ENCODE data around the gene UQCRQ. TPM values are rescaled to one million over a fixed set of nuclear protein-coding genes. Genes with fewer than 3 reads are reported as not detected.

UQCRQ gene
- total and polyA plus RNA-seq, 2 donors from 2014 or later: 306 to 1,158 TPM

GRCh38 chr5:132884548-132884947, 18.1 kb downstream of the UQCRQ start:
- H3K4me1 ChIP-seq (ENCODE audit: control insufficient read depth in 2 of 3, insufficient read depth in 2 of 3, low read depth in 1 of 3, low read length in 3 of 3): no peaks in the 10 kb centered on the region
- no peak for TF ChIP-seq CTCF (IDR thresholded peaks at IDR 0.05; ENCODE audit: borderline replicate concordance, extremely low read depth, insufficient read depth)
- DNase-seq: no peak
- no peak overlapping the region for H3K9ac ChIP-seq (ENCODE audit: low read length in 3 of 3)
- H3K36me3 ChIP-seq (ENCODE audit: control insufficient read depth in 2 of 3, insufficient read depth in 3 of 3, low read length in 3 of 3): peaks cover 25 to 54% (median 39%) of the 10 kb centered on the region in 3 donors
- no peaks in the 10 kb centered on the region for H3K9me3 ChIP-seq (ENCODE audit: control insufficient read depth in 2 of 3, insufficient read depth in 1 of 3, low read length in 3 of 3)
- H3K4me3 ChIP-seq (ENCODE audit: low read length in 3 of 3): no peak overlapping the region
- intact Hi-C loops (cut with DNase I): no loop called here
- H3K27ac ChIP-seq (ENCODE audit: low read depth in 2 of 2, low read length in 2 of 2): no peak overlapping the region
- H3K27me3 ChIP-seq (ENCODE audit: control insufficient read depth, insufficient read depth, low read length): no peaks in the 10 kb centered on the region
- FAIRE-seq: no peak

GRCh38 chr5:132886064-132886823, 19.8 kb downstream of the UQCRQ start:
- FAIRE-seq: no peak
- intact Hi-C loops (cut with DNase I): no loop called here
- H3K27me3 ChIP-seq (ENCODE audit: control insufficient read depth, insufficient read depth, low read length): no peaks in the 10 kb centered on the region
- H3K27ac ChIP-seq (ENCODE audit: low read depth in 2 of 2, low read length in 2 of 2): no peak overlapping the region
- H3K4me3 ChIP-seq (ENCODE audit: low read length in 3 of 3): no peak overlapping the region
- no peak for DNase-seq
- no peak for TF ChIP-seq CTCF (IDR thresholded peaks at IDR 0.05; ENCODE audit: borderline replicate concordance, extremely low read depth, insufficient read depth)
- no peaks in the 10 kb centered on the region for H3K4me1 ChIP-seq (ENCODE audit: control insufficient read depth in 2 of 3, insufficient read depth in 2 of 3, low read depth in 1 of 3, low read length in 3 of 3)
- peaks cover 19 to 38% (median 28%) of the 10 kb centered on the region in 3 donors for H3K36me3 ChIP-seq (ENCODE audit: control insufficient read depth in 2 of 3, insufficient read depth in 3 of 3, low read length in 3 of 3)
- H3K9ac ChIP-seq (ENCODE audit: low read length in 3 of 3): no peak overlapping the region
- no peaks in the 10 kb centered on the region for H3K9me3 ChIP-seq (ENCODE audit: control insufficient read depth in 2 of 3, insufficient read depth in 1 of 3, low read length in 3 of 3)

GRCh38 chr5:132887283-132887682, 20.8 kb downstream of the UQCRQ start:
- intact Hi-C loops (cut with DNase I): no loop called here
- Histone ChIP-seq H3K4me1 (ENCODE audit: control insufficient read depth in 2 of 3, insufficient read depth in 2 of 3, low read depth in 1 of 3, low read length in 3 of 3) (no peaks in the 10 kb centered on the region), H3K36me3 (ENCODE audit: control insufficient read depth in 2 of 3, insufficient read depth in 3 of 3, low read length in 3 of 3) (peaks cover 17 to 36% (median 33%) of the 10 kb centered on the region in 3 donors), H3K27ac (ENCODE audit: low read depth in 2 of 2, low read length in 2 of 2) (no peak overlapping the region), H3K4me3 (ENCODE audit: low read length in 3 of 3) (no peak overlapping the region), H3K9me3 (ENCODE audit: control insufficient read depth in 2 of 3, insufficient read depth in 1 of 3, low read length in 3 of 3) (no peaks in the 10 kb centered on the region), H3K9ac (ENCODE audit: low read length in 3 of 3) (no peak overlapping the region), H3K27me3 (ENCODE audit: control insufficient read depth, insufficient read depth, low read length) (no peaks in the 10 kb centered on the region)
- FAIRE-seq: no peak
- DNase-seq: no peak
- no peak for TF ChIP-seq CTCF (IDR thresholded peaks at IDR 0.05; ENCODE audit: borderline replicate concordance, extremely low read depth, insufficient read depth)

All from kidney (tissue), 14 donors.